Colonic mucosa (tissue), 4 donors: Measurements from ENCODE around the gene CHMP2A. TPM values are rescaled to one million over a fixed set of nuclear protein-coding genes. Genes with fewer than 3 reads are reported as not detected.

Experiments used
- DNase-seq: peaks from one replicate; pipeline ENCODE4 v3.0.0-alpha.2; 2020
- H3K27ac ChIP-seq: fragments of 200-600 bp; one replicate; pipeline ENCODE4 v1.8.0; 2021
- H3K27me3 ChIP-seq: fragments of 200-600 bp; one replicate; pipeline ENCODE4 v1.8.0; 2021
- H3K36me3 ChIP-seq: fragments of 200-600 bp; one replicate; pipeline ENCODE4 v1.8.0; 2021
- H3K4me1 ChIP-seq: fragments of 200-600 bp; one replicate; pipeline ENCODE4 v1.8.0; 2021; ENCODE audit warnings: mild to moderate bottlenecking
- H3K4me3 ChIP-seq: fragments of 200-600 bp; one replicate; pipeline ENCODE4 v1.8.0; 2021
- H3K9ac ChIP-seq, 2 donors: one replicate each; pipeline ENCODE4 v1.7.0; 2013; ENCODE audit warnings: control low read depth in 2 of 2, low read depth in 2 of 2, low read length in 2 of 2
- H3K9me3 ChIP-seq: fragments of 200-600 bp; one replicate; pipeline ENCODE4 v1.8.0; 2021
- intact Hi-C: fragments of 100-400 bp; cut with DNase I; formaldehyde crosslinking; loops from one replicate; pipeline ENCODE4 v1.14.1; 2022
- total RNA-seq, 2 donors: library from RNA; stranded (reverse); fragmentation: NEBNext Ultra II Directional in 1 of 2; extraction: Animal tissue kit (Norgen Biotek cat#: 25700) in 1 of 2; gene quantifications; one replicate each; pipeline ENCODE4 v1.2.1, GENCODE V29; 2021
- TF ChIP-seq, protein P1 (sequence below): fragments of 200-600 bp; IDR thresholded peaks from one replicate; pipeline ENCODE4 v1.8.0; 2022; ENCODE audit warnings: antibody characterized with exemption, mild to moderate bottlenecking
- donor health status: healthy.
- donor health status: DM: no; HTN: no; CAD: no.
- donor health status: DM: no; HTN: no; CAD: no.

CHMP2A gene
- total RNA-seq = 100 to 1,000 TPM; 176 to 183 TPM

DNA sequence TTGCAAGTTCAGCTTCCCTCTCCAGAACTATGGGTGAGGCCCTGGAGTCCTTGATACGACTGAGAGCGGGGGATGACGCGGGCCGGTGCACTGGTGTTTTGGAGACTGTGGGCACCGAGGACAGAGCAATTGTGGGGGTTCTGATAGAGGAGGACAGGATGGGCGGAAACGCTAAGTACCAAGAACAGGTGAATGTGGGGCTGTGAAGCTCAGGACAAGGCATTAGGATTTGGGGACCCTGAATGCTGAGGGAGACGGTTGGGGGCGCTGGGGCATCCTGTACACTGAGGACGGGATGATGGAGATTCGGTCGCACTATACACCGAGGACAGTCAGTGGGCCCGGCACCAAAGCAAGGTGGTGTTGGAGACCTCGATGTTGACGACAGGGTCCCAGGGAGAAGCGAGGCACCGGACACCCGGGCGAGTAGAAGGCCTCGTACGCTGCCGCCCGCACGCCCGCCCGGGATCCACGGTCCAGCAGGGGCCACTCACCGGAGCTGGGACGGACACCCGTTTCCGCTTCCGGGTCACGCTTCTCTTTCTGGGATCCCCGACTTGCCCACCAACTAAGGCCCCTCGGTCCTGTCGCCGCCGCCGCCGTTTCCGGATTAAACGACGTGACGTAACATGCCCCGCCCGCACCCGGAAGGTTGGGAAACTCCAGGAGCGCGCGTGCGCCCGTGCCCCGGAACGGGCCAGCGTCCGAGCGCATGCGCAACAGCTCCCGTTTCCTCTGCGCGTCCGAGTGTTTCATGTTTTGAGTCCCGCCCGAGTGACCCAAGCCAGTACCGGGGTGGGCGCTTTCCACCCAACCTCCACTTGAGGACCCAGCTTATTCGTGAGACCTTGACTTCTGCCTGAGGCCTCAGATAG is at the start of gene CHMP2A:
TSS of gene CHMP2A (minus strand) at position 612 of the 875 bp plus-strand sequence. CDS start 893 bp downstream, outside the sequence.
- H3K36me3 ChIP-seq = peaks cover 16% of the 10 kb centered on the region
- peaks cover 20% of the 10 kb centered on the region for H3K4me1 ChIP-seq
- TF ChIP-seq, protein P1, sequence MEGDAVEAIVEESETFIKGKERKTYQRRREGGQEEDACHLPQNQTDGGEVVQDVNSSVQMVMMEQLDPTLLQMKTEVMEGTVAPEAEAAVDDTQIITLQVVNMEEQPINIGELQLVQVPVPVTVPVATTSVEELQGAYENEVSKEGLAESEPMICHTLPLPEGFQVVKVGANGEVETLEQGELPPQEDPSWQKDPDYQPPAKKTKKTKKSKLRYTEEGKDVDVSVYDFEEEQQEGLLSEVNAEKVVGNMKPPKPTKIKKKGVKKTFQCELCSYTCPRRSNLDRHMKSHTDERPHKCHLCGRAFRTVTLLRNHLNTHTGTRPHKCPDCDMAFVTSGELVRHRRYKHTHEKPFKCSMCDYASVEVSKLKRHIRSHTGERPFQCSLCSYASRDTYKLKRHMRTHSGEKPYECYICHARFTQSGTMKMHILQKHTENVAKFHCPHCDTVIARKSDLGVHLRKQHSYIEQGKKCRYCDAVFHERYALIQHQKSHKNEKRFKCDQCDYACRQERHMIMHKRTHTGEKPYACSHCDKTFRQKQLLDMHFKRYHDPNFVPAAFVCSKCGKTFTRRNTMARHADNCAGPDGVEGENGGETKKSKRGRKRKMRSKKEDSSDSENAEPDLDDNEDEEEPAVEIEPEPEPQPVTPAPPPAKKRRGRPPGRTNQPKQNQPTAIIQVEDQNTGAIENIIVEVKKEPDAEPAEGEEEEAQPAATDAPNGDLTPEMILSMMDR = no peak

DNA sequence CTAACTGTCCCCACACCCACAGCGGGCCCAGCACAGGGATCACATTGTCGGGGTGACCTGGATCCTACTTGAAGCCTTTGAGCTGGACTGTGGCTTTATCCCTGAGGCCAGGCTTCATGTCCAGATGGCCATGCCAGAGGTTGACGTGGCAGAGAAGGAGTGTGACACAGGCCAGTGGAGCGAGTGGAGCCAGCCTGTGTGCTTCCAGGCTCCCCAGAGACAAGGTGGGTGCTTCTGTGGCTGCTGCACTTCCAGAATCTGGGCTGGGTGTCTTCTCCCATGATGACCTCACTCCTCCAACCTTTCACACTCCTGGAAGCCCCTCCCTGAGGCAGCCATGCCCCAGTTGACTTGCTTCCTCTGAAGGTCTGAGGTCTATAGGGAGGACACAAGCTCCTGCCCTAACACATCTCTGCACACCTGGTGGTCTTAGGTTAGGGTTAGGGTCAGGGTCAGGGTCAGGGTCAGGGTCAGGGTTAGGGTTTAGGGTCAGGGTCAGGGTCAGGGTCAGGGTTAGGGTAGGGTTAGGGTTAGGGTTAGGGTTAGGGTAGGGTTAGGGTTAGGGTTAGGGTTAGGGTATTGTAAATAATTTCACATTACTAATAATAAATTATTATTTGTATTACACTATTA is 31.3 kb upstream of the CHMP2A start:
- no peak overlapping the region for H3K9ac ChIP-seq
- H3K4me1 ChIP-seq = no peaks in the 10 kb centered on the region
- no peaks in the 10 kb centered on the region for H3K9me3 ChIP-seq
- no peaks in the 10 kb centered on the region for H3K27me3 ChIP-seq
- no peak overlapping the region for H3K4me3 ChIP-seq
- peaks cover 5% of the 10 kb centered on the region for H3K36me3 ChIP-seq
- intact Hi-C loops = no loop called here
- TF ChIP-seq, protein P1 = no peak
- H3K27ac ChIP-seq = no peak overlapping the region
- no peak for DNase-seq

More for the DNA sequence above, at the start of gene CHMP2A:
- peak; percentile 99 for DNase-seq
- Histone ChIP-seq H3K27me3 (no peaks in the 10 kb centered on the region), H3K27ac (peak within 1 kb of the TSS; percentile 96), H3K4me3 (peak within 1 kb of the TSS; percentile 80), H3K9ac (peak within 1 kb of the TSS; percentile 94 to 95), H3K9me3 (no peaks in the 10 kb centered on the region)
- intact Hi-C loops = no loop called here

DNA sequence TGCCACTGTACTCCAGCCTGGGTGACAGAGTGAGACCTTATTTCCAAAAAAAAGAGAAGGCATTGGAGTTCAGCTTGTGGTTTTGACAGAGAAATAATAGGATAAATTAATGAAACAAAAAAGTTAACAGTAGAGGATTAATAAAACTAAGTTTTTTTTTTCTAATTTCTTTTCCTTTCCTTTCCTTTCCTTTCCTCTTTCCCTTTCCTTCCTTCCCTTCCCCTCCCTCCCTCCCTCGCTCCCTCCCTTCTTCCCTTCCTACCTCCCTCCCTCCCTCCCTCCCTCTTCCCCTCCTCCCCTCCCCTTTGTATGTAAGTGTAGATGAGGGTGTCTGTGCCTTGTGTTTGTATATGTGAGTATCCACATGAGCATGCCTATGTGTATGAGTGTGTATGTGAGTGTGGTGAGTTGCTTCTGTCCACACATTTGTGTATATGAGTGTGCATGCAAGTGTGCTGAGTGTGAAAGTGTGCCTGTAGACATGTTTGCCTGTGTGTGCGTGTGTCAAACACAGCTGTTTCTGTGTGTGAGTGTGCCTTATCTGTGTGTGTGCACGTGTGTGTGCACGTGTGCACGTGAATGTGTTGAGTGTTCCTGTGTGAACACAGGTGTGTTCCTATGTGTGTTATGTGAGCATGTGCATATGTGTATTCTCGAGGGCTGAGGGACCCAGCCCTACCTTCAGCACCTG is 30.7 kb upstream of the CHMP2A start:
- DNase-seq = no peak
- no peak overlapping the region for H3K9ac ChIP-seq
- TF ChIP-seq, protein P1 = no peak
- H3K36me3 ChIP-seq = peaks cover 5% of the 10 kb centered on the region
- H3K27ac ChIP-seq = no peak overlapping the region
- no peak overlapping the region for H3K4me3 ChIP-seq
- H3K27me3 ChIP-seq = no peaks in the 10 kb centered on the region
- intact Hi-C loops = no loop called here
- H3K4me1 ChIP-seq = no peaks in the 10 kb centered on the region
- H3K9me3 ChIP-seq = no peaks in the 10 kb centered on the region

DNA sequence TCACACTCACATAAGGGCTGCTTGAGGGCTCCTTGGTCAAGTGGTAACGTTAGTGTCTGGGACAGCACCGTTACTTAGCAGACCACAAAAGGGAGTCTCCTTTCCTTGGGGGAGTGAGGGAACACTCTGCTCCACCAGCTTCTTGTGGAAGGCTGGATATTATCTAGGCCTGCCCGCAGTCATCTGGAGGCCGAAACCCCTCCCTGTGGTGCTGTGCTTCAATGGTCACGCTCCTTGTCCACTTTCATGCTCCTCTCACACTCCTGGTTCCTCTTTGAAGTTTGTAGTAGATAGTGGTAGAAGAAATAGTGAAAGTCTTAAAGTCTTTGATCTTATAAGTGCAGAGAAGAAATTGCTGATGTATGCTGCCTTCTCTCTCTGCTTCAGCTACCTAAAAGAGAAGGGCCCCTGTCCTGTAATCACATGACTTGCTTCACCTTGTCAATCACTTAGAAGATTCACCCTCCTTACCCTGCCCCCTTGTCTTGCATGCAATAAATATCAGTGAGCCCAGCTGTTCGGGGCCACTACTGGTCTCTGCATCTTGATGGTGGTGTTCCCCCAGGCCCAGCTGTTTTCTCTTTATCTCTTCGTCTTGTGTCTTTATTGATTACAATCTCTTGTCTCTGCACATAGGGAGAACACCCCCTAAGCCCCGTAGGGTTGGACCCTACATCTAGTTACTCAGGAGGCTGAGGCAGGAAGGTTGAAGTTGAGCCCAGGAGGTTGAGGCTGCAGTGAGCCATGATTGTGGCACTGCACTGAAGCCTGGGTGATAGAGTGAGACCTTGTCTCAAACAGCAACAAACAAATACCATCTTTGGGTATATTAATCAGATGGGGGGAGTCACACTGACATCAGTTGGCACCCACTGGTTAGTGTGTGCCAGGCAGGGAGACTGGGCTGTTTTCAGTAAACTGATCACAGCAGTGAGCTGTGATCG is 29.9 kb upstream of the CHMP2A start:
- Histone ChIP-seq H3K9ac (no peak overlapping the region), H3K27me3 (no peaks in the 10 kb centered on the region), H3K4me1 (no peaks in the 10 kb centered on the region), H3K4me3 (no peak overlapping the region), H3K9me3 (no peaks in the 10 kb centered on the region), H3K27ac (no peak overlapping the region), H3K36me3 (peaks cover 5% of the 10 kb centered on the region)
- intact Hi-C loops = no loop called here
- TF ChIP-seq, protein P1 = no peak
- no peak for DNase-seq
